Lower lobe of right lung (tissue), 2 donors: Measurements from ENCODE around the gene PHEX. TPM values are rescaled to one million over a fixed set of nuclear protein-coding genes. Genes with fewer than 3 reads are reported as not detected.

Source experiments
- ATAC-seq, 2 donors: fragments of 200-7000 bp; cut with Tn5 transposase; one replicate each; pipeline ENCODE4 v1.9.1; 2020 to 2022; ENCODE audit warnings: mild to moderate bottlenecking in 2 of 2, moderate library complexity in 2 of 2
- DNase-seq: peaks from one replicate; pipeline ENCODE4 v3.0.0-alpha.2; 2020
- H3K27ac ChIP-seq: fragments of 200-600 bp; one replicate; pipeline ENCODE4 v1.8.0; 2022
- H3K27me3 ChIP-seq: fragments of 200-600 bp; one replicate; pipeline ENCODE4 v1.8.0; 2022; ENCODE audit warnings: low read depth
- H3K36me3 ChIP-seq: fragments of 200-600 bp; one replicate; pipeline ENCODE4 v1.8.0; 2022; ENCODE audit warnings: mild to moderate bottlenecking
- H3K4me1 ChIP-seq: fragments of 200-600 bp; one replicate; pipeline ENCODE4 v1.8.0; 2022
- H3K4me3 ChIP-seq: fragments of 200-600 bp; one replicate; pipeline ENCODE4 v1.8.0; 2022; ENCODE audit warnings: mild to moderate bottlenecking
- H3K9me3 ChIP-seq: fragments of 200-600 bp; one replicate; pipeline ENCODE4 v1.8.0; 2022
- CTCF ChIP-seq: fragments of 200-600 bp; IDR thresholded peaks from one replicate; pipeline ENCODE4 v1.8.0; 2022; ENCODE audit warnings: antibody characterized with exemption, mild to moderate bottlenecking
- intact Hi-C: fragments of 100-400 bp; cut with DNase I; formaldehyde crosslinking; loops from one replicate; pipeline ENCODE4 v1.11.0; 2022
- total RNA-seq: library from RNA; stranded (reverse); fragmentation: NEBNext Ultra II Directional; extraction: Animal tissue kit (Norgen Biotek cat#: 25700); gene quantifications from one replicate; pipeline ENCODE4 v1.2.1, GENCODE V29; 2021
- donor health status: DM: no; HTN: yes; CAD: no; lungs with severe emphysema.

The PHEX gene
- total RNA-seq, 1 donor from 2014 or later = 2.7 TPM

GRCh38 chrX:22300130-22300529 lies 268.0 kb downstream of the PHEX start:
- Histone ChIP-seq H3K4me1 (no peaks in the 10 kb centered on the region), H3K9me3 (no peaks in the 10 kb centered on the region), H3K27me3 (no peaks in the 10 kb centered on the region), H3K4me3 (no peak overlapping the region), H3K36me3 (no peaks in the 10 kb centered on the region), H3K27ac (no peak overlapping the region)
- peak; percentile 72 to 90 for ATAC-seq
- no peak for TF ChIP-seq CTCF
- intact Hi-C loops = no loop called here
- DNase-seq = no peak

Other genes starting within 250 kb of the PHEX start
- gene MBTPS2, start 192.7 kb upstream of the PHEX start, total RNA-seq = 11.2 TPM
- gene YY2, start 176.3 kb upstream of the PHEX start, total RNA-seq = 1.1 TPM
- gene SMS, start 91.6 kb upstream of the PHEX start, total RNA-seq = 53.7 TPM
- not detected for gene CBLL2, start 240.6 kb downstream of the PHEX start, total RNA-seq